Upper lobe of right lung (tissue), 1 donor: Measurements from ENCODE around the gene MPPED1. TPM values are rescaled to one million over a fixed set of nuclear protein-coding genes. Genes with fewer than 3 reads are reported as not detected.

Source experiments
- ATAC-seq: fragments of 200-7000 bp; cut with Tn5 transposase; one replicate; pipeline ENCODE4 v1.9.1; 2020; ENCODE audit warnings: mild to moderate bottlenecking, moderate library complexity
- DNase-seq: peaks from one replicate; pipeline ENCODE4 v3.0.0-alpha.2; 2020
- H3K27ac ChIP-seq: fragments of 200-600 bp; one replicate; pipeline ENCODE4 v1.8.0; 2022
- H3K27me3 ChIP-seq: fragments of 200-600 bp; one replicate; pipeline ENCODE4 v1.8.0; 2022; ENCODE audit warnings: mild to moderate bottlenecking
- H3K36me3 ChIP-seq: fragments of 200-600 bp; one replicate; pipeline ENCODE4 v1.8.0; 2022
- H3K4me1 ChIP-seq: fragments of 200-600 bp; one replicate; pipeline ENCODE4 v1.8.0; 2022
- H3K4me3 ChIP-seq: fragments of 200-600 bp; one replicate; pipeline ENCODE4 v1.8.0; 2022; ENCODE audit warnings: mild to moderate bottlenecking
- H3K9me3 ChIP-seq: fragments of 200-600 bp; one replicate; pipeline ENCODE4 v1.8.0; 2022
- CTCF ChIP-seq: fragments of 200-600 bp; IDR thresholded peaks from one replicate; pipeline ENCODE4 v1.8.0; 2022; ENCODE audit warnings: antibody characterized with exemption
- intact Hi-C: fragments of 100-400 bp; cut with DNase I; formaldehyde crosslinking; loops from one replicate; pipeline ENCODE4 v1.11.0; 2022
- long read RNA-seq: library from polyadenylated mRNA; unstranded; transcript quantifications from one replicate; pipeline ENCODE4 v2.0.0, GENCODE V29; 2021
- total RNA-seq: library from RNA; stranded (reverse); fragmentation: NEBNext Ultra II Directional; extraction: Animal tissue kit (Norgen Biotek cat#: 25700); gene quantifications from one replicate; pipeline ENCODE4 v1.2.1, GENCODE V29; 2021
- donor health status: DM: no; HTN: yes; CAD: no; lungs with severe emphysema.

The MPPED1 gene
- not detected for total RNA-seq
- long read RNA-seq, result 0 reads

- H3K4me1 ChIP-seq, result no peaks in the 10 kb centered on the region
- DNase-seq, result no peak
- intact Hi-C loops, result no loop called here
These were observed at the start of gene MPPED1 for GRCh38 chr22:43411869-43412807. MPPED1 (plus strand) TSS chr22:43412014; CDS start chr22:43424986, 12,972 bp downstream.

GRCh38 chr22:43363315-43364168, 48.3 kb upstream of the MPPED1 start:
- Histone ChIP-seq H3K9me3 (no peaks in the 10 kb centered on the region), H3K27ac (no peak overlapping the region), H3K36me3 (no peaks in the 10 kb centered on the region), H3K4me1 (no peaks in the 10 kb centered on the region), H3K4me3 (no peak overlapping the region), H3K27me3 (no peaks in the 10 kb centered on the region)
- no peak for ATAC-seq
- intact Hi-C loops, result no loop called here
- no peak for TF ChIP-seq CTCF
- no peak for DNase-seq

More at GRCh38 chr22:43411869-43412807, at the start of gene MPPED1:
- H3K27ac ChIP-seq, result no peak within 1 kb of the TSS
- no peak for ATAC-seq
- no peaks in the 10 kb centered on the region for H3K9me3 ChIP-seq
- H3K36me3 ChIP-seq, result no peaks in the 10 kb centered on the region
- H3K4me3 ChIP-seq, result no peak within 1 kb of the TSS
- TF ChIP-seq CTCF, result no peak
- H3K27me3 ChIP-seq, result peaks cover 58% of the 10 kb centered on the region

- TF ChIP-seq CTCF, result no peak
- intact Hi-C loops, result no loop called here
These were observed 47.7 kb upstream of the MPPED1 start for GRCh38 chr22:43364169-43364435.

GRCh38 chr22:43365715-43366440, 45.9 kb upstream of the MPPED1 start:
- Histone ChIP-seq H3K36me3 (no peaks in the 10 kb centered on the region), H3K9me3 (no peaks in the 10 kb centered on the region), H3K27ac (no peak overlapping the region), H3K4me3 (no peak overlapping the region), H3K27me3 (peaks cover 13% of the 10 kb centered on the region), H3K4me1 (no peaks in the 10 kb centered on the region)
- DNase-seq, result no peak
- no peak for TF ChIP-seq CTCF
- no peak for ATAC-seq
- intact Hi-C loops, result no loop called here

More at GRCh38 chr22:43364169-43364435, 47.7 kb upstream of the MPPED1 start:
- Histone ChIP-seq H3K27me3 (no peaks in the 10 kb centered on the region), H3K9me3 (no peaks in the 10 kb centered on the region), H3K36me3 (no peaks in the 10 kb centered on the region), H3K4me1 (no peaks in the 10 kb centered on the region), H3K27ac (no peak overlapping the region), H3K4me3 (no peak overlapping the region)
- DNase-seq (no peak), ATAC-seq (no peak)

GRCh38 chr22:43370036-43370435, 41.8 kb upstream of the MPPED1 start:
- intact Hi-C loops, result no loop called here
- Histone ChIP-seq H3K27ac (no peak overlapping the region), H3K4me3 (no peak overlapping the region), H3K4me1 (no peaks in the 10 kb centered on the region), H3K9me3 (no peaks in the 10 kb centered on the region), H3K27me3 (peaks cover 26% of the 10 kb centered on the region), H3K36me3 (no peaks in the 10 kb centered on the region)
- DNase-seq (no peak), ATAC-seq (no peak)
- no peak for TF ChIP-seq CTCF
